ENCODE measurements around the gene KERA.

The KERA gene

GRCh38 chr12:91057368-91058165 is at the start of gene KERA:
Gene KERA, minus strand, starts transcription at chr12:91058024. Its CDS starts 1,743 bp downstream, at chr12:91056281.
- no peak within 1 kb of the TSS for H3K27ac ChIP-seq (ENCODE audit: extremely low read depth, low read depth, low read length)
- H3K4me1 ChIP-seq (ENCODE audit: control insufficient read depth, insufficient read depth, low read length): no peaks in the 10 kb centered on the region
- no peaks in the 10 kb centered on the region for H3K36me3 ChIP-seq (ENCODE audit: control insufficient read depth in 2 of 2, insufficient read depth in 1 of 2, low read length in 2 of 2)
- H3K9me3 ChIP-seq (ENCODE audit: control insufficient read depth, insufficient read depth, low read depth, low read length): no peaks in the 10 kb centered on the region
- ChIA-PET POLR2A (no interaction called here), CTCF (interaction anchor here (0.6 kb wide), 1 partner anchor 150 kb away, joined by 6 read pairs; no protein-coding TSS in a partner anchor)
- no peak for TF ChIP-seq TRIM28 (IDR thresholded peaks at IDR 0.05; ENCODE audit: borderline replicate concordance, low read length)
- no peak for TF ChIP-seq HIC1 (tag by site-specific recombination; IDR thresholded peaks at IDR 0.05)
- no peak for TF ChIP-seq ZFP69B (tag by site-specific recombination; IDR thresholded peaks at IDR 0.05)
- TF ChIP-seq SCRT1 (tag by site-specific recombination; IDR thresholded peaks at IDR 0.05; ENCODE audit: borderline replicate concordance): no peak
- no peak for TF ChIP-seq ZNF571 (tag by site-specific recombination; IDR thresholded peaks at IDR 0.05)
- no peak for TF ChIP-seq ZNF214 (tag by site-specific recombination; IDR thresholded peaks at IDR 0.05; ENCODE audit: borderline replicate concordance)
- TF ChIP-seq TSHZ1 (tag by site-specific recombination; IDR thresholded peaks at IDR 0.05; ENCODE audit: borderline replicate concordance): no peak
- no peak for TF ChIP-seq ZNF2 (tag by site-specific recombination; IDR thresholded peaks at IDR 0.05)
- no peak for TF ChIP-seq ZNF792 (tag by site-specific recombination; IDR thresholded peaks at IDR 0.05)
- no peak within 1 kb of the TSS for H3K4me3 ChIP-seq (ENCODE audit: low read depth, low read length)

GRCh38 chr12:91106283-91106682 is 48.5 kb upstream of the KERA start:
- CTCF ChIA-PET: interaction anchor here (0.6 kb wide), 1 partner anchor 256 kb away, joined by 4 read pairs; no protein-coding TSS in a partner anchor
- no peaks in the 10 kb centered on the region for H3K36me3 ChIP-seq (ENCODE audit: control insufficient read depth in 2 of 2, insufficient read depth in 1 of 2, low read length in 2 of 2)
- 0 out of 2 replicates have a peak, but pooled peaks cover under 1% of the 10 kb centered on the region for H3K4me1 ChIP-seq (ENCODE audit: control insufficient read depth, insufficient read depth, low read length)

More at GRCh38 chr12:91106283-91106682, 48.5 kb upstream of the KERA start:
- H3K27ac ChIP-seq (ENCODE audit: extremely low read depth, low read depth, low read length): no peak overlapping the region
- no peaks in the 10 kb centered on the region for H3K9me3 ChIP-seq (ENCODE audit: control insufficient read depth, insufficient read depth, low read depth, low read length)
- POLR2A ChIA-PET: no interaction called here
- no peak overlapping the region for H3K4me3 ChIP-seq (ENCODE audit: low read depth, low read length)
- TF ChIP-seq ZNF692 (tag by site-specific recombination; IDR thresholded peaks at IDR 0.05) (no peak), ZNF184 (tag by site-specific recombination; IDR thresholded peaks at IDR 0.05) (no peak), ZNF701 (tag by site-specific recombination; IDR thresholded peaks at IDR 0.05) (no peak), ZNF747 (tag by site-specific recombination; IDR thresholded peaks at IDR 0.05) (no peak), MZF1 (tag by site-specific recombination; IDR thresholded peaks at IDR 0.05; ENCODE audit: borderline replicate concordance) (no peak), ZNF510 (tag by site-specific recombination; IDR thresholded peaks at IDR 0.05; ENCODE audit: insufficient replicate concordance) (no peak), ZNF223 (tag by site-specific recombination; IDR thresholded peaks at IDR 0.05) (no peak), ZSCAN16 (tag by site-specific recombination; IDR thresholded peaks at IDR 0.05) (no peak), ZNF654 (tag by site-specific recombination; IDR thresholded peaks at IDR 0.05; ENCODE audit: low read depth) (no peak), ZNF114 (tag by site-specific recombination; IDR thresholded peaks at IDR 0.05) (no peak), KLF1 (tag by site-specific recombination; IDR thresholded peaks at IDR 0.05) (no peak), ZNF302 (tag by site-specific recombination; IDR thresholded peaks at IDR 0.05; ENCODE audit: low read depth) (no peak), ZNF514 (tag by site-specific recombination; IDR thresholded peaks at IDR 0.05) (no peak), ZBTB6 (tag by site-specific recombination; IDR thresholded peaks at IDR 0.05) (no peak), MEIS1 (CRISPR knock-in tag; IDR thresholded peaks at IDR 0.05; ENCODE audit: borderline replicate concordance) (no peak), HOXD13 (CRISPR knock-in tag; IDR thresholded peaks at IDR 0.05; ENCODE audit: borderline replicate concordance) (no peak), ZFP3 (tag by site-specific recombination; IDR thresholded peaks at IDR 0.05; ENCODE audit: low read depth) (no peak)

Measured in HEK293 (cell line).